ENCODE results near the gene GRIA1. TPM values are rescaled to one million over a fixed set of nuclear protein-coding genes. Genes with fewer than 3 reads are reported as not detected.

The GRIA1 gene
- total RNA-seq, 1 donor from 2014 or later = 21.9 TPM

GRCh38 chr5:153476767-153477166 lies 13.7 kb upstream of the GRIA1 start:
- DNase-seq (ENCODE audit: low spot score) = no peak
- no peak overlapping the region for H3K27ac Mint-ChIP-seq (ENCODE audit: unreplicated experiment)
- no peaks in the 10 kb centered on the region for H3K9me3 Mint-ChIP-seq (ENCODE audit: unreplicated experiment)
- peak; percentile 17 for TF ChIP-seq CTCF (IDR thresholded peaks at IDR 0.05; ENCODE audit: unreplicated experiment)
- no peaks in the 10 kb centered on the region for H3K27me3 Mint-ChIP-seq (ENCODE audit: unreplicated experiment)
- H3K4me3 Mint-ChIP-seq (ENCODE audit: unreplicated experiment) = no peak overlapping the region
- no peaks in the 10 kb centered on the region for H3K36me3 Mint-ChIP-seq (ENCODE audit: low read depth, unreplicated experiment)
- H3K4me1 Mint-ChIP-seq (ENCODE audit: unreplicated experiment) = peaks cover 5% of the 10 kb centered on the region

- H3K4me1 Mint-ChIP-seq (ENCODE audit: unreplicated experiment) = peaks cover 5% of the 10 kb centered on the region
- H3K27ac Mint-ChIP-seq (ENCODE audit: unreplicated experiment) = no peak overlapping the region
- TF ChIP-seq CTCF (IDR thresholded peaks at IDR 0.05; ENCODE audit: unreplicated experiment) = no peak
- DNase-seq (ENCODE audit: low spot score) = no peak
- H3K9me3 Mint-ChIP-seq (ENCODE audit: unreplicated experiment) = no peaks in the 10 kb centered on the region
- no peaks in the 10 kb centered on the region for H3K36me3 Mint-ChIP-seq (ENCODE audit: low read depth, unreplicated experiment)
- no peaks in the 10 kb centered on the region for H3K27me3 Mint-ChIP-seq (ENCODE audit: unreplicated experiment)
- no peak overlapping the region for H3K4me3 Mint-ChIP-seq (ENCODE audit: unreplicated experiment)
Measured at GRCh38 chr5:153480401-153480800, 10.1 kb upstream of the GRIA1 start.

GRCh38 chr5:153483482-153483881 lies 7.0 kb upstream of the GRIA1 start:
- no peak overlapping the region for H3K27ac Mint-ChIP-seq (ENCODE audit: unreplicated experiment)
- peaks cover 7% of the 10 kb centered on the region for H3K4me1 Mint-ChIP-seq (ENCODE audit: unreplicated experiment)
- TF ChIP-seq CTCF (IDR thresholded peaks at IDR 0.05; ENCODE audit: unreplicated experiment) = no peak
- no peaks in the 10 kb centered on the region for H3K27me3 Mint-ChIP-seq (ENCODE audit: unreplicated experiment)
- DNase-seq (ENCODE audit: low spot score) = no peak
- no peak overlapping the region for H3K4me3 Mint-ChIP-seq (ENCODE audit: unreplicated experiment)
- H3K36me3 Mint-ChIP-seq (ENCODE audit: low read depth, unreplicated experiment) = no peaks in the 10 kb centered on the region
- H3K9me3 Mint-ChIP-seq (ENCODE audit: unreplicated experiment) = no peaks in the 10 kb centered on the region

GRCh38 chr5:153485641-153486040 lies 4.8 kb upstream of the GRIA1 start:
- Mint-ChIP-seq H3K27ac (ENCODE audit: unreplicated experiment) (no peak overlapping the region), H3K36me3 (ENCODE audit: low read depth, unreplicated experiment) (no peaks in the 10 kb centered on the region), H3K4me1 (ENCODE audit: unreplicated experiment) (peaks cover 19% of the 10 kb centered on the region), H3K9me3 (ENCODE audit: unreplicated experiment) (no peaks in the 10 kb centered on the region), H3K27me3 (ENCODE audit: unreplicated experiment) (no peaks in the 10 kb centered on the region), H3K4me3 (ENCODE audit: unreplicated experiment) (no peak overlapping the region)
- DNase-seq (ENCODE audit: low spot score) = no peak
- no peak for TF ChIP-seq CTCF (IDR thresholded peaks at IDR 0.05; ENCODE audit: unreplicated experiment)

GRCh38 chr5:153486771-153487170 lies 3.7 kb upstream of the GRIA1 start:
- no peak for TF ChIP-seq CTCF (IDR thresholded peaks at IDR 0.05; ENCODE audit: unreplicated experiment)
- Mint-ChIP-seq H3K4me3 (ENCODE audit: unreplicated experiment) (no peak overlapping the region), H3K4me1 (ENCODE audit: unreplicated experiment) (peaks cover 30% of the 10 kb centered on the region), H3K36me3 (ENCODE audit: low read depth, unreplicated experiment) (no peaks in the 10 kb centered on the region), H3K27ac (ENCODE audit: unreplicated experiment) (no peak overlapping the region), H3K27me3 (ENCODE audit: unreplicated experiment) (no peaks in the 10 kb centered on the region), H3K9me3 (ENCODE audit: unreplicated experiment) (no peaks in the 10 kb centered on the region)
- DNase-seq (ENCODE audit: low spot score) = no peak

Measured in endothelial cell (in vitro differentiated cells).